ENCODE data around the gene IGSF9.
A peak's percentile ranks its signal among the peaks of the same experiment; 100 is the strongest.

The IGSF9 gene

DNA sequence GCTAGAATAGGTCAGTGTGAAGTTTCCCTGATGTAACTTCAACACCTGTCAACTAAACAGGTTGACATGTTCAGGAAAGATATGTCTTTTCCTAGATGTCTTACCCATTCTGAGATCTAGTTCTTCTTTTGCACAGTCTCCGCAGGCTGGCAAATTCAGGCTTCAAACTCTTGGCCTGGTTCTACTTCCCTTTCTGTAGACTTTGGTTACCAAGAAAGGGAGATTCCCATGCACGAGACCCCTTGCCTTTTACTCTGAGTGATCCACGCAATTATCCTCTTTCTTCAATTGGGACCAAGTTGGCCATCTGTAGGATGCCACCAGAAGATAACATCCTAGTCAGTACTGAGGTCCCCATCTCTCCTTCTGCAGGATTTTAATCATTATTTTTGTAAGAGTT is 47.5 kb downstream of the IGSF9 start:
- no peak for DNase-seq (ENCODE audit: low spot score)

DNA sequence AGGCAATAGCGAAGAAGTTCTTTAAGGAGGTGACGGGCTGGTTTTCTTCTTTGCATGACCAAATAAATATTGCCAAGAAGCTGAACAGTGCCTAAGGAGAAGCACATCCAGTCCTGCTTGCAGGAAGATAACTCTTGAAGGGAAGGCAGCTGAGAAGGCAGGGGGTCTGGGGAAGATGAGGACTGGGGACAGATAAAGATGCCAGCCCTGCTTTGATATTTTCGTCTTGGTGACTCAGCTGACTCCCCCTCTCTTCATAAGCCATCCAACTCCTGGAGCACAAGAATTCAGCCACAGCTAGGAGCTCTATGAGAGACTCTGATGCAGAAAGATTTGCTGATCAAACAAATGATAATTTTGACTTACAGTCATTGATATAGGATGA is 48.9 kb downstream of the IGSF9 start:
- no peak for DNase-seq (ENCODE audit: low spot score)

DNA sequence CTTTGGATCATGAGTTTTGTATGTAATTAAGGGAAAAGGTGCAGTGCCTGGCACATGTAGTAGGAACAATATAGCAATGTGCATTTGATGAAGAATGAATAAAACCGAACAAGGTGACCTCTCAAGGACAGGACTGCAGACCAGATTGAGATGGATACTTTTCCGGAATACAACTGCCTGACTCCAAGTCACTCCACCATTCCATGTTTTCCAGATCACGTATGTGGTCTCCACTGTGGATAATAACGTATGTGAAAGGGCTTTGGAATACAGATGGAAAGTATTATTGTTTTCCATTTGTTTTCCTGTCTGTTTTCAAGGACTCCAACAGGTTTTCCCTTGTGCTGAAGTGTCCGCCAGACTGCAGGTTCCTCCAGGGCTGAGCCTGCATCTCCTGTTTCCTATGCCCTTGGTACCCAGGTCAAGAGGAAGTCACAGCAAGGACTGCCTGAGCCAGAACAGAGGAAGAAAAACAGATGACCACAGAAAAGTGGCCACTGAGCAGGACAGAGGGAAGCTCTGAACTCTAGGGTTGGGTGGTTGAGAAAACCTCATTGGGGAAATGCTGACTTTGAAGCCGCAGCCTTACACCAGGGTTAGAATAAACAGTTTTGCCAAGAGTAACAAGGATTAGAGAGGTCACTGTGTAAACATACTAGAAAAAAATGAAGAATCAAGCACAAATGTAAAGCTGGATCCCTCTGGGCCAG is 49.4 kb downstream of the IGSF9 start:
- no peak for DNase-seq (ENCODE audit: low spot score)

DNA sequence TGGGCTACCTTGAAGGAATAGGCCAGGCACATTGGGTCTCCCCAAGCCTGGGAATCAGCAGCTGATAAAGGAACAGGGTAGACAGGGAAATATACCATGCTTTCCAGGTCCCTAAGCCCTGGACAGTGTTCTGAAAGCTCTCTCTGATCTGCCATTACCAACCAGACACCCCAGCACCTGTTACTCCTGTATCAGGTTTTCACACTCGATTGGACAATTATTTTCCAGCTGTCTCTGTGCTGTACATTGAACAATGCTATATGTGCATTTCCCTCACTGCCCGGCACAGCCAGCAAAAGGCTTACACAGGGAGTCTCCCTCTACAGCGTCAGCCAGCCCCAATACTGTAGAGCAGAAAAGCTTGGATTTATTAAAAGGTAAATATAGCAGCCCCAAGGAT is 50.1 kb downstream of the IGSF9 start:
- no peak for DNase-seq (ENCODE audit: low spot score)

DNA sequence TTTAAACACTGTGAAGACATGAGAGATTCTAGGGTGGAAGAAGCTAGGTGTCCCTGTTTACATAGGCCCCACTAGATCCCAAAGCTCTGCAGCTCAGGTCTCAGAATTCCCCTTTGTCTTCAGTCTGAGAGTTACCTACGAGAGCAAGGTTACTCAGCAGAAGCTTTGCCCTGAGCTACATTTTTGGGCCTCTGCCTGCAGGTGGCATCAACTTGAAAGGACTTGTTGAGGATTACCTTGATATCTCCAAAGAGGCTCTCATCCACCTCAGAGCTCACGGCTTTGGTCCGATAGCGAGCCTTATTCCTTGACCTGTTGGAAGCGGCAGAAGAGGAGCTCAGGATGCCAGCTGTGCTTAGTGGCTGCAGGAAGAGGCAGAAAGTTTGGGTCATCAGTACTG is 52.5 kb downstream of the IGSF9 start:
- DNase-seq (ENCODE audit: low spot score), result no peak

DNA sequence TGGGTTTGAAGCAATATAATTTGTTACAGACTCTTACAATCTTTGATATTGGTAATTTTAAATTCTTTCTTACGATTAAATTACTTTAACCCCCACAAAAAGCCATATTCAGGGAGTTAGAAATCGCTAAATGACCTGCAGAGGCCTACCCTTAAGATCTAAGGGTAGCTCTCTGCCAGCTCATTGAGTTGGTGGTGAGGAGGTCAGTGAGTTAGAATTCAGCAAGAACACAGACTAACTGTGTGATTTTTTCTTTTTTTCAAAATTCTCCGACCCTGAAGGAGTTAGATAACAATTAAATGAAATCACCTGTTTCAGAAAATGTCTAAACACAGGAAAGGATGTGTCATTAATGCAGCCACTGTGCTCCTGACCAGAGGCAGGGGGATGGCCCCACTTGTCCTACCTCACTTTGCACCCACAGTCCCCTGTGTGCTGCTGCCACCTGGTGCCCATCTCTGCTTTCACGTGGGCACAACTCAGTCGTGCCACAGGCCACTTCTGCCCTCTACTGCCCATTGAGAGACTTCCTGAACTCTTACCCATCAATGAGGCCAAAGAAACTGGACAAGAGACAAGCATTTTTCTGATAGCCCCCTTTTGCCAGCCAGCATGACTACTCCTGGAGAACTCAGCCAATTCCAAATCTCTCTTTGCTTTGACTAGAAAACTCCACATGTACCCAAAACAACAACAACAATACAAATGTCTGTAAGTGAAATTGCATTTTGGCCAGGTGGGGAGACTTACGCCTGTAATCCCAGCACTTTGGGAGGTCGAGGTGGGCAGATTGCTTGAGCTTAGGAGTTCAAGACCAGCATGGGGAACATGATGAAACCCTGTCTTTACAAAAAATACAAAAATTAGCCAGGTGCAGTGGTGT is 53.9 kb downstream of the IGSF9 start:
- peak; percentile 89 for DNase-seq (ENCODE audit: low spot score)

DNA sequence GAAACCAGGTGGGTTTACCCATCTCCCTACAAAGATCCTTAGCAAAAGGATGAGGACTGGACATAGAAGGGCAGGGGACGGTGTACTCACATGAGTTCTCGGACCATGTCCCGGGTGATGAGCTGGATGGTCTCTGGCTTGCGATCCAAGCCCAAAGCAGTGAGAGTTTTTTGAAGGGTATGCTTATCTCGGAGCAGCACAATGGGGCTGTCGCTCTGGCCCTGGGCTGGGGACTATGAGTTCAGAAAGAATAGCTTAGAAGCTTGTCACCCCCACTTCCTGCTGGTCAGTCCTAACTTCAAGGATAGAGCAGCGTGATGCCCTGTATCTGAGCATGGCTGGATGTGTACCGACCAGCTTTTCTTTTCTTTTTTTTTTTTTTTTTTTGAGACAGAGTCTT is 55.0 kb downstream of the IGSF9 start:
- no peak for DNase-seq (ENCODE audit: low spot score)

DNA sequence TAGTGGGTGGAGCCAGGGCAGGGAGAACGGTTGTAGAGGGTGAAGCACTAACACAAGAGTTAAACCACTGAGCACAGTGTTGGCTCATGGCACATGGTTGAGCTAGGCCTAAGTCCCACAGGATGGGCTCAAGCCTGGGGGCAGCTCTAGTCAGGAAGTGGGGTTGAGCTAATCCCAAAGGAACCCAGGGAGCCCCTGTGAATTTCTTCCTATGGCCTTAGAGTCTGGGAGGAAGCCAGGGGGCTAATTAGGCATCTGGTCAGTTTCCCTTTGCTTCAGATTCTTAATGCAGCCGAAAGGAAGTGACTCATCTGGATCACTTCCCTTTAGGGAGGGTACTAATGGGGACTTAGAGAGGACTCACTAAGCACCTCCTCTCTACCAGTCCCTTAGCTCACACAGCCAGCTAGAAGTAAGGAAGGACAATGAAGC is 55.6 kb downstream of the IGSF9 start:
- peak; percentile 92 for DNase-seq (ENCODE audit: low spot score)

DNA sequence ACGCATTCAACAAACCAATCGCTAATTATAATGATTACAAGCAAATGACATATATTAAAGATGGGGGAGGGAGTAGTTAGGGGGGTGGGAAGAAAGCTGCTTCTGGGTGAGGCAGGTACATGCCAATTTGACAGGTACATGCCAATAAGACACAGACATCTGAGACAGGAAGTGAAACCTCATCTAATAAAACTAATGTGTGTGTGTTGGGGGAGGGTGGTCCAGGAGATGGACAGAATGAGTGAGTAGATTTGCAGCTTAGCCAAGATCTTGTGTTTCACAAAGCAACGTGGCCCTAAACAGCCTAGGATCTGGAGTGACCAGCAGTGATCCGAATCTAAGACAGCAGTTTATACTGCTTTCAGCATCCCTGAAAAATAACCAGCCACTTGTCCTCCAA is 56.2 kb downstream of the IGSF9 start:
- no peak for DNase-seq (ENCODE audit: low spot score)

DNA sequence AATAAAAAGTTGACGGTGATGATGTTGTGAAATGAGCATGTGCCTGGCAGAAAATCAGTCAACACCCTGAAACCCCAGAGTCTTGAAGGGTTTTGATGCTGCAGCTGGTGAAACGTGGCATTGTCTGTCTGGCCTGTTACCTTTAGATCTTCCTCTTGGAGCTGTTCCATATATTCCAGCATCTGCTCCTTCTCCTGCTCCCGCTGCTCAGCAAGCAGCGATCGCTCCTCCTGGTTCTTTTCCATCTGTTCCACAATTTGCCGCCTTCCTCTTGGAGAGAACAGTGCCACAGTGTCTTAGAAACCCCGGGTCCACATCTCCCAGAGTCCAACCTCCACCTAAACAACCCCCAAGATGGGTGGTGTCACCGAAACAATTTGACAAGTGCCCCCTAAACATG is 61.1 kb downstream of the IGSF9 start:
- no peak for DNase-seq (ENCODE audit: low spot score)

DNA sequence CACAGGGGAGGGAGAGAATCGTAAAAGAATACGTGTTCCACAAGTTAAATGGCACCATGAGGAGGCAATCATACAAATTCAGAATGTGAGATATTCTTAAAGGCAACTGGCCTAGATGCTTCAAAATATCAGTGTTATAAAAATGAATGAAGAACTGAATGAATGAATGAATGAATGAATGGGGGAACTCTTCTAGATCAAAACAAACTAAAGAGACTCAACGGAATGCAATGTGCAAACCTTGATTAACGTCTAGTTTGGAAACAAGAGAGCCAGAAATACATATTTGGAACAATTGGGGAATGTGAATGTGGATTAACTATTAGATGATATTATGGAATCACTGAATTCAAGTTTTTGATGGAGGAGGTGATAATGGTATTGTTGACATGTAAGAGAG is 62.3 kb downstream of the IGSF9 start:
- DNase-seq (ENCODE audit: low spot score), result no peak

DNA sequence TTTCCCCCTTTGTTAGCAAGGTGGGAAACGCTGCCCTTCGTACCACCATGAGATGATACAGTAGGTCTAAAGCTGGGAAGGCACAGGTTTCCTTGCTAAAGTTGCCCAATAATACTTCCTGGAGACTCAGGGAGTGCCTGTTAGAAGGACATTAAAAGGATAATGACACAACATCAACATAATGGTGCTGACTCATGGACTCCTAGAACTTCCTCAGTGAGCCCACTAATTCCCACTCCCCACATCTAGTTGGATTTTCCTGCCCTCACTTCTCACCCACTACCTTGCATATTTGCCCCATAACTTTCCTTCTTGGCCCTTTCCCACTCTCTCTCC is 62.9 kb downstream of the IGSF9 start:
- DNase-seq (ENCODE audit: low spot score), result no peak

DNA sequence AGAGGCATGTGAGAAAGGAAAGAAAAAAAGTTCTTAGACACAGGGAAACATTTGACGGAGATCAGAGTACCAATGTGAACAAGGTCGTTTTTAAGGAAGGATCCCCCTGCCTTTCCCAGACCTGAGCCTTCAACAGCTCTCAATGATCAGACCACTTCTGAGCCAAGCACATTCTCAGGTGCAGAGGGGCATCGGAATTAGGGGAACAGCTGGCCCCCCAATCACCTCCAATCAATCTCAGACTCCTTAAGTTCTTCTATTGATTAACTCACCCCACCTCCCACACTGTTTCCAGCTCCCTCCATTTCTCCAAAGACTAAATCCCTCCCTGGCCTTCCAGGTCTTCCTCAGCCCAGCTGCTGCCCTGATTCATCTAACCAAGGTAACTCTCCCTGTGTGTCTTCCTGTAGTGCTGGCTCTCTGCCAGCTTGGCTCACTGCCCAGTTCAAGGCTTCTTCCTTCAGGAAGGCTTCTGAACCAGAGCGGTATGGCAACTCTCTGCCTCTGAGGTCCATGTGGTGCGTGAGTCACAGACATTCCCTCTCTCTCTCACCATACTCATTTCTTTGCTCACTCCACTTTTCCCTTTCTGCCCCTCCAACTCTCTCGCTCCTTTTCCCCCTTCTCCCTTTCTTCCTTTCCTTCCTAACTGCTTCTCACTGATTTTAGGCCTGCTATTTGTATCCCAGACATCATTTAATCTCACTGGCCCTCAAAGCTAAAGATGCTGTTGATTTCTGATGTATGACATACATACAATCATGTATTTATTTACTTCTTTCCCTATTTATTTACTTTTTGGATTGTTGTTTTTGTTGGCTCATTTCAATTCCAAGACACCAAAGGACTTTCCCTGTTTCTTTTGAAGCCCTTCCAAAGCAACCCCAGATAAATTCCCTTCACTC is 63.5 kb downstream of the IGSF9 start:
- DNase-seq (ENCODE audit: low spot score), result peak; percentile 85

DNA sequence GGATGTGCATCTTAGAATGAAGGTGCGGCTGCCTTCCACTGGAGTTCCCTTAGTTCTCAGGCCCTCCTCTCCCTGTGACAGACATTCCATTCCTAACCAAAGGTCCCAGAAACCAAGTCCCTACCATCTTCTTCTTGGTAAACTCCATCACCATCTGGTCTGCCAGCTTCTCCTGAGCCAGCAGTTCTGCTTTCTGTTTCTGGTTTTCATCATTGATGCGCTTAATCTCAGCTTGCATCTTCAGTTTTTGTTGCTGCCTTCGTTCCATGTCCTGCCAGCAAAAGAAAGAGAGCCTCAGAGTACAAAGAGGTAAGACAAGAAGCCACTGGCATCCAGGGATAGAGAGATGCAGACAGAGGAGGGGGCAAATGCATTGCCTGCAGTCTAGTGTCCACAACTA is 65.0 kb downstream of the IGSF9 start:
- DNase-seq (ENCODE audit: low spot score), result no peak

DNA sequence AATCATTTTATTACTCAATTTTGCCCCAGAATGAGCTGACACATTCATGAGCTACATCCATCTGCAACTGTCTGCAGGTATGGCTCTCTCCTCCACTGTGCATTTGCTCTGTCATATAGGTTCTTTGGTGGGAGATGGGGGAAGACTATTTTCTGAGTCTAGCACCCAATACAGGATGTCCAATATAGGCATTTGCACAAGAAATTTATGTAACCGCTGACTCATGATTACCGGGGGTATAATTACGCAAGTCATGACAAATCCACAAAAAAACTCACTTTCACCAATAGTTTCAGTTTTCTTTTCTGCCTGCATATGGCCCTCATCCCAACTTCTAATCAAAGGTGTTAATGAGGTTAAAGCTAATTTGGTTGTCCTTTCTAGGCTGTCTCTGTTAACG is 65.4 kb downstream of the IGSF9 start:
- DNase-seq (ENCODE audit: low spot score), result peak; percentile 78

DNA sequence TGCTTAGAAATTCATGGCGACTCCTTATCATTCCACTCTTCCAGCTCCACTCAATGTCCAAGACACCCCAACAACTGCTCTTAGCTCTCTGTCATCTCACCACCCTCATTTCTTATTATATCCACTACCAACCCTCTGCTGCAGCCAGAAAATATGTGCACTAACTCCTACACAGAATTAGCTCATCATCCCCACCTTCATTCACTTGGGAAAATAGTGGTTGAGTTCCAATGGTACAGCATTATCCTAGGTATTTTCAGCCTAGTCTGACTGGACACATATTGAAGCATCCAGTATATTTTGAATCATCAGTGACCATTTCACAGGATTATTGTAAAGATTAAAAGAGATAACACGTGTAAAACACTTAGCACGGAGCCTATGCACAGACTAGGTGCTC is 66.3 kb downstream of the IGSF9 start:
- DNase-seq (ENCODE audit: low spot score), result no peak

DNA sequence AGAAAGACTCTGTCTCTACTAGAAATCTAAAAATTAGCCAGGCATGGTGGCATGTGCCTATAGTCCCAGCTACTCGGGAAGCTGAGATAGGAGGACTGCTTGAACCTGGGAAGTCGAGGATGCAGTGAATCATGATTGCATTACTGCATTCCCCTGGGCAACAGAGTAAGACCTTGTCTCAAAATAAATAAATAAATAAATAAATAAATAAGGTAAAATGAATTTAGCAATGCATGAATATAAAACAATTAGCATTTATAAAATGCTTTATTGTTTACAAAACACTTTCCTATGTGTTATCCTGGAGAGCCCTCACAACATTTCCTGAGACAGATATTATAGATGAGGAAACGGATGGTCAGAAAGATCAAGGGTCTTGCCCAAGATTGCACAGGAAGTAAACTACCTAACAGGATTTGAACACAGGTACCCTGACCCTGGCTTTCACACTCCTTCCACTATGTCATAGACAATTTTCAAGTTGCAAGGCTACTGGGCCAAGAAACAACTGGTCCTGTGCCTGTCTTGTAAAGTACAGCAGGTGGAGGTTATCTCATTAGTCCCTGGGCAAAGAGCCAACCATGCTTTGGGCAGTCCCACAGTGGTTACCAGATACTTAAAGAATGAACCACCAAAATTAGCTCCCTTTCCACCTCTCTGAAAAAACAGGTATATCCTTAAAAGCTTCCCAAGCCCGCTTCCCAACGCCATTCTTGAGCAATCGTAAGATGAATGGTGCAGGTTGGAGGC is 67.5 kb downstream of the IGSF9 start:
- no peak for DNase-seq (ENCODE audit: low spot score)
